CD1c-positive myeloid dendritic cell (primary cell): ENCODE measurements around the gene HOXD3.
A peak's percentile ranks its signal among the peaks of the same experiment; 100 is the strongest.

Source experiments
- DNase-seq: peaks from one replicate; pipeline ENCODE4 v3.0.0-alpha.2; 2016; ENCODE audit errors: extremely low spot score

The HOXD3 gene

GRCh38 chr2:176132205-176133171, 24.6 kb upstream of the HOXD3 start:
- DNase-seq, result peak; percentile 34

DNA sequence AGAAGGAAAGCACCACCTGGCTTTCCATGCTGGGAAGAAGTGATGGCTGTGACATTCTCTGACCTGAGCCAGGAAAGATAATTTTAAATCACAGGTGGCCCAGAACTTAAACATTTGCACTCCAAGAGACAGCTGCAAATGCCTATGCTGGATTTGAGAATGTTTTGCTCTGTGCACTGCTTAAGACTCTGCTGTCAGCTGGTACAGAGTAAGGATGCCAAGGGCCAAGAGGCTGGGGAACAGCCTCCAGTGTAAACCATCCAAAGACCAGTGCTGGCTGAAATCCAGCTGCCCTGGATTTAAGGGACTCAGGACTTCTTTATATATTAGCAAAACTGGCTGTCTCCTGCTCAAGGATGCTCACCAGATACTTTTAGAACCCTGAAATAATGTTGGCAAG, 23.7 kb upstream of the HOXD3 start:
- no peak for DNase-seq

GRCh38 chr2:176134035-176134434, 23.1 kb upstream of the HOXD3 start:
- no peak for DNase-seq

DNA sequence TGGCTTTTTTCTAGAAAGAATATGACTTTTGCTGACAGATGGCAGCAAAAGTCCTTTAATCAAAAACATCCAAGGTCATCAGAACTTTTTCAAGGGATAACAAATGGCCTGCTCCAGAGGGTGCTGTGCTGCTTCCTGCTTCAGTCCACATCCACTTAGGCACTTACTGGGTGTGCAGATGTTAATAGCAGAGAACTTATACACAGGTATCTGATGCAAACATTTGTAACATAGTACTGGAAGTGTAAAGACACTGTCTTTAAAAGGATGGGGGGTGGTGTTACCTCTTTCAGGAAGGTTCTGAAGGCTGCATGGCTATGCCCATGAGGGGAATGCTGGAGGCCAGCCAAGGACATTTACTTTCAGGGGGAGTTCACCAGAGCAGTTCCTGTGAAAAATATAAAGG, 22.1 kb upstream of the HOXD3 start:
- DNase-seq, result no peak

DNA sequence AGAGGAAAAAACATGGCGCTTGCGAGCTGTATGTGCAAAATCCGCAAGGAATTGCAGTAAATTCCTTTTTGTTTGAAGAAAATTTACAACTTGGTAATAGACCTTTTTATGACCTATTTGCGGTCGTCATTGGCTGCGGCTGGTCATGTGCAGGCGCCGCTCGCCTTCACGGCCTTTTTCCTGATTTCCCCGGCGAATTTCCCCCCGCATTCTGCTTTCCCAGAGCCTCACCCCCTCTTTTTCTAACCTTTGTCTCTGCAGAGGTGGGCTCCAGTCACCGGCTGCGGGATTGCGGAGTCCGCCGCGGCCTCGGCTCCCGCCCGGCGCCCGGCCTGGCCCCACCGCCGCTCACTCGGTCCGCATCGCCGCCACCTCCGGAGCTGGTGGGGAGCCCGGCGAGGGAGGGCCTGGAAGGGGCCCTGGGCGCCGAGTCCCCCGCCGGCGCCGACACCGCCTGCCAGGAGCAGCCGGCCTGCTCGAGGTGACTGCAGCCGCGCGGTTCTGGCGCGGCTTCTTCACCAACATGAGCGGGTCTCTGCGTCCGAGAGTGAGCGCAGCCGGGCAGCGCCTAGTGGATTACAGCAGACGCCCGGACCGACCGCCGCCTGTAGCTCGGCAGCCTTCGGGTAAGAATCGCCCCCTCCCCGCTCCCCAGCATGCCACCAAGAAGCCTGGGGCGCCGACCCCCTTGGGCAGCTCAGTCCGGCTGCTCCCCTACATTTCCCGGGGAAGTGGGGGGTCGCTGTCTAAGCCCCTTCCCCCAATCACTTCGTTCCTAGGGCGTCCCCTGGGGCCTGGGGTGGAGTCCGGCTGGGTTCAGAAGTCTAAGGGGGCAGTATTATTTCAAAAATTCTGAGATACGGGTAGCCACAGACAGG, 20.5 kb upstream of the HOXD3 start:
- DNase-seq, result no peak

- DNase-seq, result no peak
These were observed 19.9 kb upstream of the HOXD3 start for GRCh38 chr2:176137252-176137580.

GRCh38 chr2:176137906-176138305, 19.2 kb upstream of the HOXD3 start:
- no peak for DNase-seq

- no peak for DNase-seq
These were observed 18.6 kb upstream of the HOXD3 start for GRCh38 chr2:176138526-176138922.

DNA sequence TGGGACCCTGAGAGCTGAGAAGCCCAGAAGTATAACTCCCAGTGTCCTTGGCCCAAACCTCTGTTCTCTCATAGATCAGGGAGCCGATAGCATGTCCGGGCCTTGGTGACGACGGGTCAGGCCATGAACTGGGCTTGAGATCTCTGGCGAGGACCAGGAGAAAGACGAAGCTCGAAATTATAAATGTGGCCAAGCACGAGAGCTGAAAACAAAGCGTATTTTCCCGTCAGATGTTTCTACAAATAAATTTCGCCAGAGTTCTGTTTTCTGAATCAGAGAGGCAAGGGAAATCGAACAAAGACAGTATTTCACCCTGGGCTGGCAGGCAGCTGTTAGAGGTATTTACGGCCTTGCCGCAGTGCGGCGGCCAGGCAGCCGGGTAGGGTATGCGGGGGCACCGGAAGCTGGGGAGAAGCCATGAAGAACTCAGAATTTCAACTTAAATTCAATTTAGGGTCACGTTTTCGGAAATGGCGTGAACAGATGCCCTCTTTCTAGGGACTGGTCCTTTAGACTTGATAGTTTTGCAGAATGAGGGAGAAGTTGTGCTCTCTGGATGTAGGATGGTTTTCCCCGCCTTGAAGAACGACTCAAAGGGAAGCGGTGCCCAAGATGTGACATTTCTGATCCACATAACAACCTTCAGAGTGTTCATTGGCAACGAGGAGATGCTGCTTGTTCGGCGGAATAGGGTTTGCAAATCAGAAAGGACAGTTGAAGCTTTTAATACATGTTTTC, 18.0 kb upstream of the HOXD3 start:
- no peak for DNase-seq

- DNase-seq, result no peak
These were observed 17.2 kb upstream of the HOXD3 start for GRCh38 chr2:176139661-176140512.

DNA sequence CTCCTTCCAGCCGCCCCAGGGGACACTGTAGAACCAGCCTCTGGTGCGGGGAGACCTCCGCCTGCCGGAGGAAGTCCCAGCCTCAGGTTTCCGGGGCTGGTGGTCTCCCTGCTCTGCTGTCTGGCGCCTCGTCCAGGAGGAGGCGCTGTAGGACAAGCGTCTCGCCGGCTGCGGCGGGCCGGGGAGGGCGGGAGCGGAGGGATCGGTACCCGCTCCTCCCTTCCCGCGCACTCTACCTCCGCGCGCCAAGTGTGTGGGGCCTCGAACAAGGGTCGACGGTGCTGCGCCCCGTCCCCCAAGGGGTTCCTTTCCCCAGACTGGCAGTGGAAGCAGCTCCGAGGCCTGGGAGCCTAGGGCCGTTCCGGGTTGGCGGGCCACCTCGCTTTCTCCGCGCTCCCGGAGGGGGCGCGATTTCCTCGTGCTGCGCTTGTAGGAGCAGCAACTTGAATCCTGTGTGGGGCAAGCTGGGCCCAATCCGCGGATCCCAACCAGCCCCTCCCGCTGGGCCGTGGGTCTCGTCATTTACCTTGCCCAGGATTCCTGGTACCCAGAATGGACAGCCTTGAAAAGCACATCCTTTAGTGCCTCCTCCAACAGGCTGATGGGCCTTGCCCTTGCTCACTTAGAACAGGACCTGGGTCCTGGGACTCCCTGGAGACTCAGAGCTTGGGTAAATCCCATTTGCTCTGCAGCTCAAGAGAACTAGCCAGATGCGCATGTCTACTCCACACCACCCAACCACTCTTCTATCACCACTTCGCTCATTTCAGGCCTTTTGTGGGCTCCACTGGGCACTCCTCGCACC, 16.4 kb upstream of the HOXD3 start:
- DNase-seq, result peak; percentile 70

GRCh38 chr2:176142281-176142680, 14.8 kb upstream of the HOXD3 start:
- no peak for DNase-seq

DNA sequence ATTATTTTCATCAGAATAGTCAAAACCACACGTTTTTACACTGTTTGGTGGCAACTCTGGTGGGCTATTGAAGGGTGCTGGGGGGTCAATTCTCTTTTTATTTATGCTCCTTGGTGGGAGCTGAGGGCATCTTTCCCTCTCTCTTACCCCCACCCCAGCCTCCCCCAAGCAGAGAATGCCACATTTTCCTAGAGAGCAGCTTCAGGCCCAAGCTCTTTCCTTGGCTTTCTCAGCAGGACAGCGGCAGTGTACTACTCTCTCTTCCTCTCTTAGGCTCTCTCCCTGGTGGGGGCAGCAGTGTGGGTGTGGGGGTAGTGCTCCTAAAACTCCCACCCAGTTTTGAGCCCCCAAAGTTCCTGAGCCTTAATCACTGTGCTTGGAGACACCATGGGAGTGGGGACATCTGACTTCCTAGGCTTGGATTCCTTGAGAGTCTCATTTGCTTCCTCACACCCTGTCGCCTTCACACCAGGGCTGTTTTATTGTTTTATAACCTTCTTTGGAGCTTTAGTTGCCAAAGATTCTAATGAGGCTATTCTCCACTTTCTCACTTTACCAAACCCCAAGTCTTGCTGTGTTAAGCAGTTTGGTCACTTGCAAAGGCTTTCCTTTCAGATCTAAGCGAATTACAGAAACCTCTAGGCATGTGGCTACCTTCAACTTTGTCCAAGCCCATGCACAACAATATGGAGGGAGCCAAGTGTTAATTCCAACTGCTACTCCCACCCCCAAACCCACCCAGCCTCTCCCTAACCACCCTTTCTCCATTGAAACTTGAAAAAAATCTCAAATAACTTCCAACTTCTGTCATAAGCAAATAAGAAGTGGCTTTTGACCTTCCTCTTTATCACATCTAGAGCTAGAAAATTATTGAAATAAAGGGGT, 11.8 kb upstream of the HOXD3 start:
- no peak for DNase-seq

DNA sequence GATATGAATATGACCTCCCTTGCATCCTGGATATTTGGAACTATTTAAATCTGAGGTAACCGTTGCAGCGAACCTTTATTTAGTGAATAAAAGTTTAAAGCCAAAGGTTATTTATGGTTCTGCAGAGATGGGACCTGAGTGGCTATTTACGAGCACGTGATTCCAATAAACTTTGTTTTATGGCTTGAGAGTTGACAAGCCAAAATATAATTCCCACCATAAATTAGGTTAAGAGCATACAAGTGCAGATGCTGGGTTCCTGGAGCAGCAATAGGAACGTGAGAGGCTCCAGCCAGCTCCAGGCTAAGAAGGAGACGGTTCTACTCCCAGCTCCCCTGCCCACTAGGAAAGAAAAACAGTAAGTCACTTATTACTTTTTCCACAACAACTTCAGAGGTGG, 11.0 kb upstream of the HOXD3 start:
- no peak for DNase-seq

- no peak for DNase-seq
These were observed 10.5 kb upstream of the HOXD3 start for GRCh38 chr2:176146645-176147044.

GRCh38 chr2:176147210-176147799, 9.8 kb upstream of the HOXD3 start:
- no peak for DNase-seq

DNA sequence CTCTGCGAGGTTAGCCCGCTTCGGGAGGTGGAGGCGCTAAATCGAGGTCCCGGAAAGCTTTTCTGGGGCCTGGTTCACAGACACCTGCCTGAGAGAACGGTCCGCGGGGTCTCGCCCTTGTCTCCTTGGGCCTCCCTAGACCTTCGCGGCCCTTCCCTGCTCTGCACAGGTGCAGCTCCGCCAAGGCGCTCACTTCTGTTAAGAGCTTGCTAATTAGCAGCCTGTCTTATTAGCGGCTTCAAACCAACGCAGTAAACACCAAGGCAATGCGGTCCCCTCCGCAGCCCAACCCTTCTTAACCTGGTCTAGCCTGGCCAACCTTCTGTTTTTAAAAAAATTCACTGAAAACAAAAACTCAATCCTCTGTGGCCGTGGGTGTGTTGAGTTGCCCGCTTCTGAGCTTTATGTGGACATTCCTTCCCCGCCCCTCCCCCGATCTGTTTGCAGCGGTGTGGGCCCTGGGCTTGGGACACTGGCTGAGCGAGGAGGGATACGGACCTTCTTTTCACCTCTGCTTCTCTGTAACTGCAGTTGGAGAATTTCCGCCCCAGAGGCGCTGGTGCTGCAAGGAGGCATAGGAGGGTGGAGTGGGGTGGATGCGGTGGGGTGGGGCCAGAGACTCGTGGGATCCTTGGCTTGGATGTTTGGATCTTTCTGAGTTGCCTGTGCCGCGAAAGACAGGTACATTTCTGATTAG, 9.2 kb upstream of the HOXD3 start:
- DNase-seq, result no peak

GRCh38 chr2:176148751-176149421, 8.2 kb upstream of the HOXD3 start:
- DNase-seq, result no peak
